K562 (cell line): ENCODE data around the gene MBD4. TPM values are rescaled to one million over a fixed set of nuclear protein-coding genes. Genes with fewer than 3 reads are reported as not detected.

Experiments
- ATAC-seq: fragments of 200-7000 bp; cut with Tn5 transposase; 3 replicates; pipeline ENCODE4 v1.9.1; 2020; ENCODE audit warnings: moderate library complexity
- BruUV-seq: library from RNA; stranded (reverse); fragments of 400-500 nt; replicated peaks from 2 replicates; lab custom pipeline; 2021; lab: Mats Ljungman, UMichigan
- CTCF ChIA-PET: fragments of 300-600 bp; formaldehyde crosslinking; extraction: SDS; loops from one replicate; lab custom pipeline; 2021; ENCODE audit warnings: low intra/inter-chr PET ratio; lab: Yijun Ruan, JAX
- POLR2A ChIA-PET: fragments of 300-600, 350-650 bp; sonication (Branson Sonifier 250); formaldehyde crosslinking; extraction: SDS; loops from one replicate; lab custom pipeline; 2021; ENCODE audit warnings: antibody characterized with exemption, inconsistent platforms; lab: Yijun Ruan, JAX
- DNase-seq, 4 experiments: peaks; one replicate each; pipeline versions ENCODE4 v3.0.0 to v3.0.0-alpha.2; 2011 to 2018; ENCODE audit warnings: low spot score in 3 of 4, mixed read lengths in 3 of 4; ENCODE audit errors: extremely low read depth in 1 of 4
- FAIRE-seq: peaks from 2 replicates; lab custom pipeline; 2011; peaks lifted over from hg19 to GRCh38; lab: Jason Lieb, UNC
- H2AFZ ChIP-seq: 2 replicates; pipeline ENCODE4 v1.6.0; 2011; ENCODE audit warnings: low read depth, low read length, control low read depth, inconsistent platforms
- H3K27ac ChIP-seq: fragments of 200-600 bp; 3 replicates; pipeline ENCODE4 v1.8.0; 2011; ENCODE audit warnings: low read depth, mild to moderate bottlenecking, control low read depth, inconsistent platforms, low read length, moderate library complexity, mixed read lengths; ENCODE audit errors: extremely low read depth
- H3K27me3 ChIP-seq, 2 experiments: fragments of 300-600 bp in 1 of 2; 2 replicates in 1 of 2; 3 replicates in 1 of 2; pipeline versions ENCODE4 v1.6.0 to v1.8.0; 2011; ENCODE audit warnings: inconsistent platforms in 2 of 2, low read length in 2 of 2, mild to moderate bottlenecking in 1 of 2, mixed read lengths in 1 of 2, moderate library complexity in 1 of 2; ENCODE audit not compliant: control insufficient read depth in 2 of 2, insufficient read depth in 2 of 2
- H3K36me3 ChIP-seq: fragments of 300-600 bp; 3 replicates; pipeline ENCODE4 v1.8.0; 2011; ENCODE audit warnings: mild to moderate bottlenecking, low read length, inconsistent platforms; ENCODE audit not compliant: control insufficient read depth, insufficient read depth
- H3K4me1 ChIP-seq, 2 experiments: fragments of 200-600 bp in 1 of 2; replicated peaks in 1 of 2; 2 replicates in 1 of 2; 3 replicates in 1 of 2; pipeline versions ENCODE4 v1.5.1 to v1.8.0; 2011; ENCODE audit warnings: inconsistent platforms in 2 of 2, low read length in 2 of 2, mild to moderate bottlenecking in 1 of 2, mixed read lengths in 1 of 2, moderate library complexity in 1 of 2; ENCODE audit not compliant: control insufficient read depth in 2 of 2, insufficient read depth in 2 of 2
- H3K4me2 ChIP-seq: 2 replicates; pipeline ENCODE4 v1.6.1; 2011; ENCODE audit warnings: low read length, control low read depth, inconsistent platforms, mixed read lengths; ENCODE audit not compliant: insufficient read depth
- H3K4me3 ChIP-seq: fragments of 200-600 bp; sonication (generic), shearing (Covaris generic); 2 replicates; pipeline ENCODE4 v1.5.1; 2016; ENCODE audit warnings: control low read depth, inconsistent platforms
- H3K79me2 ChIP-seq: fragments of 200-600 bp; 3 replicates; pipeline ENCODE4 v1.8.0; 2011; ENCODE audit warnings: low read length, inconsistent platforms; ENCODE audit not compliant: control insufficient read depth, insufficient read depth
- H3K9ac ChIP-seq, 2 experiments: 2 replicates each; pipeline versions ENCODE4 v1.6.0 to v1.6.1; 2011; ENCODE audit warnings: low read depth in 2 of 2, low read length in 2 of 2, control low read depth in 1 of 2, inconsistent platforms in 1 of 2, mild to moderate bottlenecking in 1 of 2, mixed read lengths in 1 of 2; ENCODE audit not compliant: insufficient read depth in 1 of 2
- H3K9me1 ChIP-seq: one replicate; pipeline ENCODE4 v1.6.0; 2011; ENCODE audit warnings: inconsistent platforms, mild to moderate bottlenecking, low read length, moderate library complexity; ENCODE audit not compliant: control insufficient read depth, insufficient read depth
- H3K9me3 ChIP-seq: replicated peaks from 2 replicates; pipeline ENCODE4 v1.5.1; 2011; ENCODE audit warnings: low read depth, low read length, inconsistent platforms; ENCODE audit not compliant: control insufficient read depth, insufficient read depth
- H4K20me1 ChIP-seq: replicated peaks from 2 replicates; pipeline ENCODE4 v1.6.1; 2011; ENCODE audit warnings: low read length, inconsistent platforms, mixed read lengths; ENCODE audit not compliant: control insufficient read depth, insufficient read depth
- HMGXB4 ChIP-seq: sonication (generic); formaldehyde crosslinking; IDR thresholded peaks from 2 replicates; pipeline ENCODE4 v1.8.1; 2023; ENCODE audit warnings: mild to moderate bottlenecking, missing genetic modification reagents
- KDM1A ChIP-seq, 2 experiments: fragments of 450-650 bp; IDR thresholded peaks; 2 replicates each; pipeline ENCODE4 v1.6.1; 2016; ENCODE audit warnings: mild to moderate bottlenecking in 2 of 2
- NCOA4 ChIP-seq: fragments of 450-650 bp; IDR thresholded peaks from 2 replicates; pipeline ENCODE4 v1.6.1; 2018; ENCODE audit warnings: mild to moderate bottlenecking; ENCODE audit not compliant: partially characterized antibody
- PTRF ChIP-seq: fragments of 450-650 bp; IDR thresholded peaks from 2 replicates; pipeline ENCODE4 v1.6.1; 2016; ENCODE audit warnings: mild to moderate bottlenecking, missing genetic modification characterization, missing compliant biosample characterization
- RAD21 ChIP-seq, 2 experiments: fragments of 250-450 bp in 1 of 2; fragments of 450-650 bp in 1 of 2; sonication (Bioruptor Pico) in 1 of 2; formaldehyde crosslinking in 1 of 2; IDR thresholded peaks in 1 of 2; conservative IDR thresholded peaks in 1 of 2; 2 replicates each; pipeline versions ENCODE4 v1.4.0 to v1.8.0; 2020 to 2022; ENCODE audit warnings: mild to moderate bottlenecking in 2 of 2, moderate library complexity in 1 of 2
- RBFOX2 ChIP-seq: fragments of 200-400 bp; formaldehyde crosslinking; IDR thresholded peaks from 2 replicates; pipeline ENCODE4 v1.6.1; 2017; ENCODE audit warnings: low read depth, mild to moderate bottlenecking, low read length, moderate library complexity
- RBM25 ChIP-seq: fragments of 200-400 bp; formaldehyde crosslinking; IDR thresholded peaks from 2 replicates; pipeline ENCODE4 v1.6.1; 2018; ENCODE audit warnings: low read length, low read depth, moderate library complexity; ENCODE audit not compliant: severe bottlenecking
- ZFP36 ChIP-seq: fragments of 150-350 bp; IDR thresholded peaks from 2 replicates; pipeline ENCODE4 v1.6.1; 2018; ENCODE audit warnings: low read length, low read depth; ENCODE audit not compliant: partially characterized antibody
- WGBS: fragments of 100-300 bp; shearing (Covaris generic); methylation state at CpG from one replicate; pipeline ENCODE4 v1.1.6; 2016; ENCODE audit warnings: low coverage, mixed read lengths; ENCODE audit not compliant: insufficient coverage; ENCODE audit errors: missing lambda C conversion rate; 5-methylcytosine and 5-hydroxymethylcytosine counted together
- in situ Hi-C: fragments of 300-500 bp; cut with MboI; formaldehyde crosslinking; loops from 4 replicates; pipeline ENCODE4 v1.15.0; 2018; ENCODE audit warnings: inconsistent platforms, mixed read lengths
- intact Hi-C: fragments of 100-400 bp; cut with micrococcal nuclease; formaldehyde crosslinking; loops from 2 replicates; pipeline ENCODE4 v1.14.2; 2022
- polyA plus RNA-seq, 8 experiments: library from polyadenylated mRNA; depleted of rRNA in 4 of 8; stranded (reverse) in 5 of 8; unstranded in 3 of 8; fragments of >200 nt; fragmentation: Nextera tagmentation in 2 of 8; fragmentation: Illumina TruSeq in 1 of 8; extraction: Ambion mirVana in 2 of 8; extraction: Trizol in 1 of 8; gene quantifications; 2 replicates each; pipeline versions ENCODE4 v1.2.1 to v1.2.3, GENCODE V29; 2011 to 2014; ENCODE audit warnings: inconsistent platforms in 1 of 8, missing spikeins in 1 of 8
- total RNA-seq, 7 experiments: library from RNA; depleted of rRNA in 6 of 7; stranded (reverse); fragments of >200 nt in 6 of 7; fragmentation: Illumina TruSeq in 2 of 7; extraction: Trizol in 2 of 7; gene quantifications; 2 replicates each; pipeline versions ENCODE4 v1.2.1 to v1.2.3, GENCODE V29; 2011 to 2021; ENCODE audit warnings: low replicate concordance in 1 of 7

The MBD4 gene
- total and polyA plus RNA-seq, 9 of the 15 experiments (the other 6 are each of a cell fraction or from before 2014, with no cell fraction given), result 13.3 to 63.9 (median 39.0) TPM

DNA sequence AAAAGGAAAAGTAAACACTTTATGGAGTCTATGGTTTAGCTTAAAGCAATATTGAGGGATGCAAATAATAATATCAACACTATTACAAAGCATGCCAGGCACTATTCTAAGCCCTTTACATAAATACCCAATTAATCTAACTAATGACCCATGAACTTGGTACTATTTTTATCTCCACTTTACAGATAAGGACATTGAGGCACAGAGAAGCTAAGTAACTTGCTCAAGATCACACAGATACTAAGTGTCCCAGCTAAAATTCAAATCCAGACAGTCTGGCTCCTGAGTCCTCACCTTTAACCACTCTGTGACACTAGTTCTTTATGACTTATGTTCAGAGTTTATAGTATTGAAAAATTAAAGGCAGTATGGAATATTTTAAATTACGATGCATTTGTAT, 5.6 kb downstream of the MBD4 start:
- peak; percentile 44 for TF ChIP-seq RBM25
- TF ChIP-seq RBFOX2, result 0 out of 2 replicates have a peak, but pooled peaks have one; percentile 9
- TF ChIP-seq NCOA4, result no peak
- no peak for TF ChIP-seq PTRF
- TF ChIP-seq KDM1A (IDR thresholded peaks at IDR 0.05), result no peak
- no peak for TF ChIP-seq HMGXB4 (CRISPR knock-in tag)
- TF ChIP-seq ZFP36, result peak; percentile 52
- TF ChIP-seq RAD21 (CRISPR knock-in tag; conservative IDR thresholded peaks at IDR 0.05 in 1 of 2, IDR thresholded peaks at IDR 0.05 in 1 of 2), result no peak
- TF ChIP-seq, all 486 proteins: peak for 3
- no peak for FAIRE-seq
- ChIA-PET POLR2A (interaction anchor here (0.6 to 1.2 kb wide), 3 partner anchors 9 to 34 kb away, joined by 3 to 5 read pairs (median 3); no protein-coding TSS in a partner anchor), CTCF (no interaction called here)
- peaks cover 4 to 19% of the 10 kb centered on the region in 2 experiments; a peak in 4 of 5 replicates for H3K4me1 ChIP-seq
- H4K20me1 ChIP-seq, result no peaks in the 10 kb centered on the region
- intact Hi-C loops (no loop called here), in situ Hi-C loops (no loop called here)
- no peak overlapping the region for H3K27ac ChIP-seq
- H2AFZ ChIP-seq, result no peak overlapping the region
- peaks cover 85% of the 10 kb centered on the region for H3K36me3 ChIP-seq
- H3K4me2 ChIP-seq, result no peak overlapping the region
- H3K27me3 ChIP-seq, result no peaks in the 10 kb centered on the region
- no TSS peak for BruUV-seq
- no peak for DNase-seq
- peaks cover 55% of the 10 kb centered on the region for H3K79me2 ChIP-seq
- ATAC-seq, result no peak
- no peaks in the 10 kb centered on the region for H3K9me1 ChIP-seq
- 100% methylated on average over 1 of the region's 1 CpG for WGBS
- no peak overlapping the region for H3K4me3 ChIP-seq
- H3K9ac ChIP-seq, result no peak overlapping the region
- no peaks in the 10 kb centered on the region for H3K9me3 ChIP-seq
